Measurements from ENCODE around the gene ZGRF1. TPM values are rescaled to one million over a fixed set of nuclear protein-coding genes. Genes with fewer than 3 reads are reported as not detected.

Gene ZGRF1
- total RNA-seq, 2 donors from 2014 or later: 3.4 to 11.4 TPM

DNA sequence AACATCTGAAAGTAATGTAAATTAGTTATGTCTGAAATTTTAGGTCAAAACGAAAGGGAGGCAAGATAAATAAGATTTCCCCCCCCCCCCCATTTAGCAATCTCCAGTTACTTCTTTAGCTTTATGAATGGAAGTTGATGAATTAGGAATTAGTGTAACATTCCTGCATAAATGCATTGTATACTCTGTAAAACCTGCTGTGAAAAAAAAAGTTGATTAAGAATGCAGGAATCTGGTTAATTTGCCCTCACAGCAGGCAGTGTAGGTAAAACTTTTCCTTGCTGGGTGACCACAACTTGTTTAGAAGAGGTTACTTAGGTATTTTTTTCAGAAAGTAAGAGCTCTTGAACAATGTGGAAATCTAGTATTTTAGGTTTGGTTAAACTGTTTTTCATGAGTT is 15.5 kb upstream of the ZGRF1 start:
- Histone ChIP-seq H3K36me3 (peaks cover 28% of the 10 kb centered on the region), H3K9ac (ENCODE audit: low read depth in 2 of 2, low read length in 2 of 2) (no peak overlapping the region), H3K4me1 (no peaks in the 10 kb centered on the region), H3K4me3 (no peak overlapping the region), H3K27me3 (no peaks in the 10 kb centered on the region), H3K9me3 (no peaks in the 10 kb centered on the region), H3K27ac (no peak overlapping the region)
- DNase-seq: no peak
- no peak for TF ChIP-seq CTCF (IDR thresholded peaks at IDR 0.05)
- intact Hi-C loops (cut with DNase I): no loop called here

DNA sequence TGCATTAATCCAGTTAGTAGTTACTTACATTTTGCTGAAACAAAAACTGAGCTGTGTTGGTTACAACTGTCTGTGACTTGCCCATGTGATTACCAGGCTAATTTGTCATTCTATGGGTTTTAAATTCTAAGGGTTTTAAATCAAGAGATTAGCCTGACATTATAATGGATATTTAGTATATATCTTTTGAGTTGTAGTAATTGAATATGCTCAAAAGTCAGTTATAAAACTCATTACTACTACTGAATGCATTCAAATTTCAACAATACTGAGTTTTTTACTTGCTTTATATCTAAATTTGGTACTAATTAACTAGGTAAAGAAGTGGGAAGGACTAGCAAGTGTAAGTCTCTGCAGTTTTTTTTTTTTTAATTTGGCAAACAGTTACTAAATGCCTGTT is 14.9 kb upstream of the ZGRF1 start:
- no peaks in the 10 kb centered on the region for H3K27me3 ChIP-seq
- no peak for DNase-seq
- no peaks in the 10 kb centered on the region for H3K4me1 ChIP-seq
- H3K9ac ChIP-seq (ENCODE audit: low read depth in 2 of 2, low read length in 2 of 2): no peak overlapping the region
- H3K9me3 ChIP-seq: no peaks in the 10 kb centered on the region
- intact Hi-C loops (cut with DNase I): no loop called here
- no peak for TF ChIP-seq CTCF (IDR thresholded peaks at IDR 0.05)
- H3K36me3 ChIP-seq: peaks cover 34% of the 10 kb centered on the region
- H3K4me3 ChIP-seq: no peak overlapping the region
- H3K27ac ChIP-seq: no peak overlapping the region

GRCh38 chr4:112650332-112650731 is 13.6 kb upstream of the ZGRF1 start:
- peaks cover 32% of the 10 kb centered on the region for H3K36me3 ChIP-seq
- no peak for TF ChIP-seq CTCF (IDR thresholded peaks at IDR 0.05)
- DNase-seq: no peak
- intact Hi-C loops (cut with DNase I): no loop called here
- H3K27me3 ChIP-seq: no peaks in the 10 kb centered on the region
- H3K4me3 ChIP-seq: no peak overlapping the region
- no peak overlapping the region for H3K27ac ChIP-seq
- H3K9ac ChIP-seq (ENCODE audit: low read depth in 2 of 2, low read length in 2 of 2): no peak overlapping the region
- no peaks in the 10 kb centered on the region for H3K4me1 ChIP-seq
- no peaks in the 10 kb centered on the region for H3K9me3 ChIP-seq

GRCh38 chr4:112649055-112649408 is 12.3 kb upstream of the ZGRF1 start:
- intact Hi-C loops (cut with DNase I): no loop called here
- H3K36me3 ChIP-seq: peaks cover 32% of the 10 kb centered on the region
- H3K27ac ChIP-seq: no peak overlapping the region
- no peaks in the 10 kb centered on the region for H3K9me3 ChIP-seq
- H3K27me3 ChIP-seq: no peaks in the 10 kb centered on the region
- no peak for DNase-seq
- TF ChIP-seq CTCF (IDR thresholded peaks at IDR 0.05): no peak
- H3K9ac ChIP-seq (ENCODE audit: low read depth in 2 of 2, low read length in 2 of 2): no peak overlapping the region
- H3K4me1 ChIP-seq: no peaks in the 10 kb centered on the region
- H3K4me3 ChIP-seq: no peak overlapping the region

GRCh38 chr4:112648263-112649054 is 11.8 kb upstream of the ZGRF1 start:
- no peak overlapping the region for H3K9ac ChIP-seq (ENCODE audit: low read depth in 2 of 2, low read length in 2 of 2)
- H3K4me1 ChIP-seq: no peaks in the 10 kb centered on the region
- DNase-seq: no peak
- H3K36me3 ChIP-seq: peaks cover 27% of the 10 kb centered on the region
- H3K27me3 ChIP-seq: no peaks in the 10 kb centered on the region
- H3K27ac ChIP-seq: no peak overlapping the region
- intact Hi-C loops (cut with DNase I): no loop called here
- TF ChIP-seq CTCF (IDR thresholded peaks at IDR 0.05): no peak
- no peaks in the 10 kb centered on the region for H3K9me3 ChIP-seq
- no peak overlapping the region for H3K4me3 ChIP-seq
